Measurements from ENCODE around the gene RBM20.

Gene RBM20

DNA sequence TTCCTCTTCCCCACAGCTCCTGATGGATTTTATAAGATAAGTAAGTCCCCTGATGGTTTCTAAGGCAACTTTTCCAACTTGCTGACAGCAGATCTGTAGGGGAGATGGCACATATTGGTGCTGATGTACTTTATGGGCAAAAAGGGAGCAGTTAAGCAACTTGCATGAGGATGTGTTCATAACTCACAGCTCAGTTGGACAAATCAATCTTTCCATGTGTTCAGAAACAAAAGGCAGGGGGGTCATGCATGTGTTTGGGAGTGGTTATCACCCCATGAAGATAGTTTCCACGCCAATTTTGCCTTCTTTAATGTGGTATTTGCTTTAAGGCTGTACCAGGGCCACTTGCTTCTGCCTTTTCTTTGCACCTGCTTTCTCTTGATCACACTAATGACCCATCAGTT is 6.1 kb downstream of the RBM20 start:
- TF ChIP-seq, protein P1, sequence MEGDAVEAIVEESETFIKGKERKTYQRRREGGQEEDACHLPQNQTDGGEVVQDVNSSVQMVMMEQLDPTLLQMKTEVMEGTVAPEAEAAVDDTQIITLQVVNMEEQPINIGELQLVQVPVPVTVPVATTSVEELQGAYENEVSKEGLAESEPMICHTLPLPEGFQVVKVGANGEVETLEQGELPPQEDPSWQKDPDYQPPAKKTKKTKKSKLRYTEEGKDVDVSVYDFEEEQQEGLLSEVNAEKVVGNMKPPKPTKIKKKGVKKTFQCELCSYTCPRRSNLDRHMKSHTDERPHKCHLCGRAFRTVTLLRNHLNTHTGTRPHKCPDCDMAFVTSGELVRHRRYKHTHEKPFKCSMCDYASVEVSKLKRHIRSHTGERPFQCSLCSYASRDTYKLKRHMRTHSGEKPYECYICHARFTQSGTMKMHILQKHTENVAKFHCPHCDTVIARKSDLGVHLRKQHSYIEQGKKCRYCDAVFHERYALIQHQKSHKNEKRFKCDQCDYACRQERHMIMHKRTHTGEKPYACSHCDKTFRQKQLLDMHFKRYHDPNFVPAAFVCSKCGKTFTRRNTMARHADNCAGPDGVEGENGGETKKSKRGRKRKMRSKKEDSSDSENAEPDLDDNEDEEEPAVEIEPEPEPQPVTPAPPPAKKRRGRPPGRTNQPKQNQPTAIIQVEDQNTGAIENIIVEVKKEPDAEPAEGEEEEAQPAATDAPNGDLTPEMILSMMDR (IDR thresholded peaks at IDR 0.05; ENCODE audit: low read depth, low read length, missing control alignments): no peak
- DNase-seq (ENCODE audit: low read depth): no peak
- no peak overlapping the region for H3K4me3 ChIP-seq (ENCODE audit: low read depth, low read length)

DNA sequence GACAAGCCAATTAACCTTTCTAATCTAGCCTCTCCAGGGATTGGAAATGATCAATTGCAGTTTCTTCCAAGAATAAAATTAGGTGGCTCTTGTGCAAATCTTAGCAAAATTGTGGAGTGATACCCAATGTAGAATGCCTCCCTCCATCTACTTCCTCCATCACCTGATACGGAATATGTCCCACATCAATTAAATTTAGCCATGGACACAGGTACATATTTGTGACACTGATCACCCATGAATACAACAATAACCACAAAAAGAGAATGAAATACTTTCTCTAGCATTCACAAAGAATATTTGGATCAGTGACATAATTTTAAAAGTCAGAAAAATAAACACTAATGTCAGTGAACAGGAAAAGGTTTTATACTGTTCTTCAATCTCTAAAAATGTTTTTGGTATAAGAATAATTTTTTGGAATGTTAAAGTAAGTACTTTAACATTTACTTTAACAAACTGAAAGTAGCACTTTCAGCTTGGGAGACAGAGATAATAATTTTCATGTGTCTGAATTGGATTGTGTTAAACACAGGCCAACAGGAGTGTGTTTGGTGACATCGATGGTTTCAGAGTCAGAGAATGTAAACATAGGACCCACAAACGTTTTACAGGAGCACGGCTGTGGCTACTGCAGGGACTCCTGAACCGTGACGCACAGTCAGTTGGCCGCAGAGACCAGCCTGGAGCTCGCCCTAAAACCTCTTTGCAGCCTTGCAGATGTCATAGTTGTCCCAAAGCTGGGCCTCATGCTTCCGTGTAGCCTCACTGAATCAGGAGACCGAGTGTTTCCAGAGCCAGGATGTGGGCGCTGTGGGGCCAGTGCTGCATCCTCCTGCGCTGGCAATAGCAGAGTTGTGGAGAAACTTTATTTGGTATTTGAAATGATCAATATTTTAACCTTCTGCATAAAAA is 7.2 kb downstream of the RBM20 start:
- DNase-seq (ENCODE audit: low read depth): no peak
- TF ChIP-seq, protein P1 (IDR thresholded peaks at IDR 0.05; ENCODE audit: low read depth, low read length, missing control alignments): no peak
- H3K4me3 ChIP-seq (ENCODE audit: low read depth, low read length): no peak overlapping the region

GRCh38 chr10:110652475-110653118 is 8.5 kb downstream of the RBM20 start:
- H3K4me3 ChIP-seq (ENCODE audit: low read depth, low read length): no peak overlapping the region
- TF ChIP-seq, protein P1 (IDR thresholded peaks at IDR 0.05; ENCODE audit: low read depth, low read length, missing control alignments): no peak

GRCh38 chr10:110655320-110655719 is 11.2 kb downstream of the RBM20 start:
- no peak for DNase-seq (ENCODE audit: low read depth)
- TF ChIP-seq, protein P1 (IDR thresholded peaks at IDR 0.05; ENCODE audit: low read depth, low read length, missing control alignments): no peak
- H3K4me3 ChIP-seq (ENCODE audit: low read depth, low read length): no peak overlapping the region

More at GRCh38 chr10:110652475-110653118, 8.5 kb downstream of the RBM20 start:
- DNase-seq (ENCODE audit: low read depth): no peak

GRCh38 chr10:110656612-110657011 is 12.5 kb downstream of the RBM20 start:
- no peak for DNase-seq (ENCODE audit: low read depth)
- TF ChIP-seq, protein P1 (IDR thresholded peaks at IDR 0.05; ENCODE audit: low read depth, low read length, missing control alignments): no peak
- no peak overlapping the region for H3K4me3 ChIP-seq (ENCODE audit: low read depth, low read length)

DNA sequence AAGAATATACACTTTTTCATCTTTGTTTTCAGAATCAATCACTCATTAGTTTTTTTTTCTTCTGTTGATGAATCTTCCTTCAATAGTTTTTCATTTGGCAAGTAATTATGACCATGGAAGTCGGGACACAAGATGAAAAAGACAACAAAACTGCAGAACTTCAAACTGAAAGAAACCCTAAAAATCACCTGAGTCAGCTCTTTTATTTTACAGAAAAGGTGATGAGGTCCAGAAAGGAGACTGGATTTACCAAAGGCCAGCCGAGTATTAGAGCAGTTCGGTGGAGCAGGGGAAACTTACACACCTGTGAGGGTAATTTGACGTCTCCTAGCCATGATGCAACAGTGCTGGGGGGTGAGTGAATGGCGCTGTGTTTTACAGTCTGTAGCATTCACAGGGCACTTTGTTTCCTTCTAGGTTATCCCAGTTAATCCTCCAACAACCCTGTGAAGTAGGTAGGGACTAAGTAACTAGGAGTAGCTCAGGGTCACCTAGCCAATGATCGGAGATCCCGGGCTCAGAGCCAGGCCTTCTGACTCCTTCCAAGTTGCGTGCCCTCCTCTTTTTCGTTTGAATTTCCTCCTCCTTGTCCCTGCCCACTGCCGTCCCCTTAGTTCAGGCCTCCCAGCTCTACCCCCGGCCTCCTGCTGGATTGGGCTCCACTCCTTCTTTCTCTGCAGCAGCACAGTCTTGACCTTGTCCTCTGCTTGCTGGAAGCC is 14.0 kb downstream of the RBM20 start:
- no peak for DNase-seq (ENCODE audit: low read depth)
- no peak overlapping the region for H3K4me3 ChIP-seq (ENCODE audit: low read depth, low read length)
- TF ChIP-seq, protein P1 (IDR thresholded peaks at IDR 0.05; ENCODE audit: low read depth, low read length, missing control alignments): no peak

Data from GM12864 (cell line).